Caki2 (cell line): Measurements from ENCODE around the gene PHLDA3. TPM values are rescaled to one million over a fixed set of nuclear protein-coding genes. Genes with fewer than 3 reads are reported as not detected.

Experiments
- DNase-seq: peaks from one replicate; pipeline ENCODE4 v3.0.0-alpha.2; 2015; ENCODE audit warnings: low read depth
- in situ Hi-C: cut with HindIII; loops from 2 replicates; pipeline ENCODE4 v1.10.0; 2016; ENCODE audit warnings: low sequenced_read_pairs, low pct_unique_long_range_greater_than_20kb, mixed read lengths
- total RNA-seq: library from RNA; depleted of rRNA; stranded (reverse); fragments of >200 nt; shearing (Covaris generic); gene quantifications from 2 replicates; pipeline ENCODE4 v1.2.3, GENCODE V29; 2014; ENCODE audit warnings: low replicate concordance; rRNA removed

The PHLDA3 gene
- 162 and 199 TPM in 2 replicates for total RNA-seq

DNA sequence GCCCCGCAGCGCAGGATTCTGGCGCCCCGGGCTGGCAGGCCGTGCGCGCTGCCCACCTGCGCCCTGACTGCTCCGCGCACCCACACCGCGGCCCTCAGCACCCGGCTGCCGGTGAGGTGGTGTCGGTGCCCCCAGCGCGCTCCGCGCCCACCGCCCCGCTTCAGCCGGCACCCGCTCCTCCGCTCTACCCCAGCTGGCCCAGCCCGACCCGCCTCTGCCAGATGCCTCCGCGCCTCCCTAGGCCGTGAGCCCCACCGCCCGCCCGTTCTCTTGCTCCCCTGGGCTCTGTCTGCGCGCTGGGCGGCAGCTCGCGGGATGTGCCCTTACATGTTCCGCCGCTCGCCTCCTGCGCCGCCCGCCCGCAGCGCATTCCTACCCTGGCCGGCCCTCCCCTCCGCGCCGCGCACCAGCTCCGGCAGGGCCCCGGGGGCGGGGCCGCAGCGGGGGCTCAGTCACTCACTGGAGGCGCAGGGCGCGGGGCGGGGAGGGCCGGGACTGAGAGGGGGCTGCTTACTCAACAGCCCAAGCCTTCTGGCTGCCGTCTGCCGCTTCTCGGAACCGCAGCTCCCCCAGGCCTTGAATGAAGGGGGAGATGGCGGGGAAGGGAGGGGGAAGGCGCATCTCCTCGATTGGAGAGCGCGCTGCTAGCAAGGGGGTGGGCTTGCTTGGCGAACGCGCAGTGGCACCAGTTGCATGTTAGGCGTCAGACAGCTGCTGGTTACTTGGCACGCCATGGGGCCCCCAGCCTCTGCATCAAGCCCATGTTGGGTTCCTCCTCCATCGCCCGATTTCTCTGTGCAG, at the start of gene PHLDA3:
Gene PHLDA3, minus strand, starts transcription at position 345 of the 801 bp plus-strand sequence. CDS start 402 bp downstream, outside the sequence.
- in situ Hi-C loops: no loop called here
- DNase-seq: peak; percentile 79

GRCh38 chr1:201518071-201518470, 49.1 kb upstream of the PHLDA3 start:
- in situ Hi-C loops: no loop called here
- DNase-seq: no peak

DNA sequence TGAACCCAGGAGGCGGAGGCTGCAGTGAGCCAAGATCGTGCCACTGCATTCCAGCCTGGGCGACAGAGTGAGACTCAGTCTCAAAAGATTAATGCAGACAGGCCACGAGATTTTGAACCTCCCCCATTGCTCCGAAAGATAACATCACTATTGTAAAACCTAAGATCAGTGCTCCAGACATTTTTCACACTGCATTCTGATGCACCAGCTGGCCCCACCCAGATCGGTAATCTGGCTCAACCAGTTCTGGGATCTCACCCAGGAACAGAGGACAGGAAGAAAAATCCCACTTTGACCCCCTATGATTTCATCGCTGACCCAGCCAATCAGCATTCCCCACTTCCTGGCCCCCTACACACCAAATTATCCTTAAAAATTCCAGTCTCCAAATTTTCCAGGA, 48.6 kb upstream of the PHLDA3 start:
- no peak for DNase-seq
- in situ Hi-C loops: no loop called here

DNA sequence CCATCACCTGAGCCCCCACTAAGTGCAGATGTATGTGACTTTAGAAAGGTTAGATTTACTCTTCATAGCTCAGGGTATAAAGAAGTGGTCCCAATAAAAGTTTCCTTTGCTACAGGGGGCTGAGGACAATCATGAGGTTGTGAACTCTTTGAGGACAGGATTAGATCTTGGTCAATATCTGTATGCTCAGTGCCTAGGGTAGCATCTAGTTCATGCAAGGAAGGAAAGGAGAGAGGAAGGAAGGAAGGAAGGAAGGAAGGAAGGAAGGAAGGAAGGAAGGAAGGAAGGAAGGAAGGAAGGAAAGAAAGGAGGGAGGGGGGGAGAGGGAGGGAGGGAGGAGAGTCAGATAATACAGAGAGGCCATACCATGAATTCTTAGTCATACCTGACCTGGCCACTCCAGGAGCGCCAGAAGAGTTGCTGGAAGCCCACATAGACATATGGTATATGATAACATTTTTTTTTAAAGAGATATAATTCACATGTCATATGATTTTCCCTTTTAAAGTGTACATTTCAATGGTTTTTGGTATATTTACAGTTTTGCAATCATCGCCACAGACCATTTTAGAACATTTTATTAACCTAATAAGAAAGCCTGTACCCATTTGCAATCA, 47.6 kb upstream of the PHLDA3 start:
- in situ Hi-C loops: no loop called here
- DNase-seq: no peak

GRCh38 chr1:201515895-201516294, 46.9 kb upstream of the PHLDA3 start:
- in situ Hi-C loops: no loop called here
- no peak for DNase-seq

GRCh38 chr1:201515062-201515750, 46.2 kb upstream of the PHLDA3 start:
- DNase-seq: no peak
- in situ Hi-C loops: no loop called here

DNA sequence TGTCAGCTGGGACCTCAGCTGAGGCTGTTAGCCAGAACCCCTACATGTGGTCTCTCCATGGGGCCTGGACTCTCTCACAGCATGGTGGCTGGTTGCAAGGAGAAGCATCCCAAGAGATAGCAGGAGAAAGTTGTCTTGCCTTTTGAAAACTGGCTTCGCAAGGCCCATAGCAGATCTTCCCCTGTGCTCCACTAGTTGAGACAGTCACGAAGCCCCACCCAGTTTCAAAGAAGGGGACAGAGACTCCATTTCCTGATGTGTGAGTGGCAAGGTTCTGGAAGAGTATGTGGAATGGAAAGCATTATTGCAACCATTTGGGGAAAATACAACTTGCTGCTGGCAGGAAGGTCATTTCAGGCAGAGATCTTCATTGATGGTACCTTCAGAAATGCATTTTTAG, 45.5 kb upstream of the PHLDA3 start:
- in situ Hi-C loops: no loop called here
- DNase-seq: no peak

GRCh38 chr1:201513498-201514243, 44.7 kb upstream of the PHLDA3 start:
- DNase-seq: no peak
- in situ Hi-C loops: no loop called here

- in situ Hi-C loops: no loop called here
- no peak for DNase-seq
These were observed 43.1 kb upstream of the PHLDA3 start for GRCh38 chr1:201511941-201512539.

GRCh38 chr1:201511396-201511940, 42.5 kb upstream of the PHLDA3 start:
- in situ Hi-C loops: no loop called here
- no peak for DNase-seq

DNA sequence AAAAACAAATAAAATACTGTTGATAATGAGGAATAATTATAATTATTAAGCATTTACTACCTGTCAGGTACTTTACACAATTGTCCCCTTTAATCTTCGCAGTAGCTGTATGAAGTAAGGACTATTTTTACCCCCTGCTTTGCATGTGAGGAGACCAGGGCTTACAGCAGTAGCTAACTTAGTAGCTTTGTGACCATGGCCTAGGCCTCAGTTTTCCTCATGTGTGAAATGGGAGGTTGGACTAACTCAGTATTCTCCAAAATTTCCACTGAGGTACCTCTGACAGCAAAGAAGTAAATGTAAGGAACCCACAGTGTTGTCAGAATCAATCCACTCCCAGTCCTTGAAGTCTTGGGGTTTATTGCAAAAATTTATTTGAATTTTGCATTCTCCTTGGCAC, 41.7 kb upstream of the PHLDA3 start:
- in situ Hi-C loops: no loop called here
- DNase-seq: no peak

DNA sequence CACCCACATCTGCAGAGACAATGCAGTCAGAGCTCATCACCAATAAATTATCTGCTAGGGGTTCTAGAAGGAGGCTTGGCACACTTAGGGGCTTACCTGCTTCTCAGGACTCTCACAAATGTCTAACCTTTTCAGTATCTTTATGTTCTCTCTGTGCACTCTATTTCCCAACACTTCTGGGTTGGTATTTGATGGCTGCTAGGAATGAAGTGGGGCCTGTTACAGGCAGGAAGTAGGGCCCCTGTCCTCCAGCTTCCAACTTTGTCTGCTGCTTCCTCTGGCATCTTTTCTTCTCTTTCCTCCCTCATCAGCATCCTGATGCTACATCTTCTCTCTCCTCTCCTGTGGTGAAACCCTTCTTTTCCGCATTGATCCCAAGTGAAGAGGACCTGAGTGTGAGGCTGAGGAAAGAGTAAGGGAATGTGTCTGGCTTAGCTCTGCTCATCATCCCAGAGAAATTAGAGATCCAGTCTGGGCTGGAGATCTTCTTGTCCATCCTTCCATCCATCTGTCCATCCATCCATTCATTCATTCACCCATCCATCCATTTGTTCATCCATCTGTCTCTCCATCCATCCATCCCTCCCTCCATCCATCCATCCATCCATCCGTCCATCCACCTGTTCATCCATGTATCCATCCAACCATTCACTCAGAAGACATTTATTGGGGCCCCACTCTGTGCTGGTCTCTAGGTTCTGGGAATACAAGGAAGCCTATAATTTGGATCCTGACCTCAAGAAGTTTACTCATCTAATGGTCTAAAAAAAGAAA, 40.8 kb upstream of the PHLDA3 start:
- DNase-seq: no peak
- in situ Hi-C loops: no loop called here

- in situ Hi-C loops: no loop called here
- no peak for DNase-seq
These were observed 39.8 kb upstream of the PHLDA3 start for GRCh38 chr1:201508809-201509208.

DNA sequence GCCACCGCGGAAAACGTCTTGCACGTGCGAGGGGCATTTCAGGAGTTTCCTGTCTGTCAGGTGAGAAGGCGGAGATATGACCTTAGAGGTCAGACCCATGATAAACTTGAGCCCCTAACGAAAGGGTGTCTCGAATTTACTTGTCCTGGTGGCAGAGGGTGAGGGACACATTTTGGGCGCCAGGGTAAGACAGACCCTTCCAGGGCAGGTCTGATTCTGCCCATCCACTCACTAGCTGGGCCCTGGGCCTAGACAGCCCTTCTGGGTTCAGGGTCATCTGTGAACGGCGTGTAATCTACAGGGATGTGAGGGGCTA, 38.3 kb upstream of the PHLDA3 start:
- no peak for DNase-seq
- in situ Hi-C loops: no loop called here

DNA sequence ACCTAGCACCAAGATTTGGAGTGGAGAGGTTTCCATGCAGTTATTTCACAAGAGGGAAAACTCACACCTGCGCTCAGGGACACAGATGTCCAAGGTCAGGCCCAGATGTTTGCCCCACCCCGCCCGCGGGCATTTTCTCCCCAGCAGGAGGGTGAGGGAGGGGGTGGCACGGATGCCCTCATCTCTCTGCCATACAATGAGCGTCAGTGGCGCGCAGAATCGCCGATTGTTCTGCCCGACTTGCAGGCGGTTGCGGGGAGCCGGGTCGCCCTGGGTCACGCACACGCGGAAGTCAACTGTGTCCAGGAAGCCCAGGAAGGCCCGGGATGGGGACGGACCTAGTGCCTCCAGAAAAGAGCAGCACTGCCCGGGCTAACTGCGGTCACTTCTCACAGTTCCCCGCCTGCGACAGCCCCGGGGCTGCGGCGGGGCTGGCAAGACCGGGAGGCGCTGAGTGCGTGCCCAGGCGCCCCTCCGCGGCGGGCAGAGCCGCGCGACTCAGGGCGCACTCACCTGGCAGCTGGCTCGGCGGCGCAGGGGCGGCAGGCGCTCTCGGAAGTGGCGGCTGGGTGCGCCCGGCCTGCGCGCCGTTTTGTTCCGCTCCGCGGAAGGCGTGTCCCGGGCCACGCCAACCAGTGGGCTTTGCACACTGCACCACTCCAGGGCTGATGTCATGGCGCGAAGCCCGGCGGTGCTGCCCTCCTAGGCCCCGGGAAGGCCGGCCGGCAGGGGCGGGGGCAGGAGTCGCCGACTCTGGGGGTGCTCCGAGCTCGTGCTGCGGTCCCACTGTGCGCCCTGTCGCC, 37.8 kb upstream of the PHLDA3 start, which contains the start of gene CSRP1:
Gene CSRP1, minus strand, starts transcription at position 567 of the 803 bp plus-strand sequence. CDS start 10,820 bp downstream, outside the sequence.
- in situ Hi-C loops: no loop called here
- peak; percentile 81 for DNase-seq

GRCh38 chr1:201506092-201506491, 37.1 kb upstream of the PHLDA3 start:
- in situ Hi-C loops: no loop called here
- no peak for DNase-seq

DNA sequence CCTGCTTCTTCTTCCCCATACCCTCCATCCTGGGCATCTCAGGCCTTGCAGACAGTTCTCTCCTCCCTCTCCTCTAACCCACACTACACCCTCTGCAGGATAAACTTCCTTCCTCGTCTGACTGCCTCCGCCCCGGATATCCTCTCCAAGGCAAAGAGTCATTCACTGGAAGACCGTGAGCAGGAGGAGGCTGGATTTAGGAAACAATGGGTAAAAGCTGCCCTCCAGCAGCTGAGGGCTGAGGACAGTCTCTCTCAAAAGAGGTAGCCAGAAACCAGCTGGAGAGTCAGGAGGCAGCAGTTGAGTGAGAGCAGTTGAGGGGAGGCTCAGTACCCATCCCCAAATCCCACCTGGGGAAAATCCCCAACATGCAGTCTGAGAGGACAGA, 36.5 kb upstream of the PHLDA3 start:
- no peak for DNase-seq
- in situ Hi-C loops: no loop called here
